ENCODE measurements around the gene IL4. TPM values are rescaled to one million over a fixed set of nuclear protein-coding genes. Genes with fewer than 3 reads are reported as not detected.
A peak's percentile ranks its signal among the peaks of the same experiment; 100 is the strongest.

Gene IL4
- total RNA-seq (not detected), total RNA-seq (0 to 68.2 (median 1.0) reads per million in 172 experiments)
- not detected for polyA plus RNA-seq (2013, experiment 1 of 2)
- 0.73 TPM for polyA plus RNA-seq (2013, experiment 2 of 2)

DNA sequence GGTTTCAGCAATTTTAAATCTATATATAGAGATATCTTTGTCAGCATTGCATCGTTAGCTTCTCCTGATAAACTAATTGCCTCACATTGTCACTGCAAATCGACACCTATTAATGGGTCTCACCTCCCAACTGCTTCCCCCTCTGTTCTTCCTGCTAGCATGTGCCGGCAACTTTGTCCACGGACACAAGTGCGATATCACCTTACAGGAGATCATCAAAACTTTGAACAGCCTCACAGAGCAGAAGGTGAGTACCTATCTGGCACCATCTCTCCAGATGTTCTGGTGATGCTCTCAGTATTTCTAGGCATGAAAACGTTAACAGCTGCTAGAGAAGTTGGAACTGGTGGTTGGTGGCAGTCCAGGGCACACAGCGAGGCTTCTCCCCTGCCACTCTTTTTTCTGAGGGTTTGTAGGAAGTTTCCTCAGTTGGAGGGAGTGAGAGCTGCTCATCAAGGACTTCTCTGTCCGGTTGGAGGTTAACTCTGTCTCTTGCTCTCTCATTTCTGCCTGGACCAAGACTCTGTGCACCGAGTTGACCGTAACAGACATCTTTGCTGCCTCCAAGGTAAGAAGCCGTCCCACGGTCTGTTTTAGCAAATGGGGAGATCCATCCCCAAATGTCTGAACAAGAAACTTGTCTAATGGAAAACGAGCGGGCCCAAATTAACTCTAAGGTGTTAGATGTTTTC lies at the start of gene IL4:
IL4 (plus strand) TSS at position 51 of the 692 bp plus-strand sequence; CDS start at position 113, 62 bp downstream.
- ATAC-seq (ENCODE audit: poor library complexity) (no peak), DNase-seq (no peak)
- Mint-ChIP-seq H3K27me3 (no peaks in the 10 kb centered on the region), H3K27ac (no peak within 1 kb of the TSS), H3K4me3 (no peak within 1 kb of the TSS), H3K9me3 (no peaks in the 10 kb centered on the region), H3K36me3 (ENCODE audit: low read depth) (no peaks in the 10 kb centered on the region), H3K4me1 (ENCODE audit: low read depth) (no peaks in the 10 kb centered on the region)
- Histone ChIP-seq H3K27me3 (ENCODE audit: control insufficient read depth in 1 of 2, insufficient read depth in 2 of 2, low read length in 2 of 2) (no peaks in the 10 kb centered on the region), H3K36me3 (ENCODE audit: insufficient read depth, low read length) (no peaks in the 10 kb centered on the region), H3K27ac (ENCODE audit: low read depth in 1 of 2, low read length in 2 of 2) (no peak within 1 kb of the TSS), H3K4me1 (ENCODE audit: insufficient read depth, low read length) (peaks cover 4% of the 10 kb centered on the region), H3K4me3 (ENCODE audit: low read length) (peak within 1 kb of the TSS; percentile 2), H3K9me3 (ENCODE audit: control insufficient read depth in 1 of 2, insufficient read depth in 1 of 2, low read length in 2 of 2) (peaks cover 0 to 3% of the 10 kb centered on the region in 2 experiments)
- TF ChIP-seq CTCF (IDR thresholded peaks at IDR 0.05): no peak
- POLR2A ChIA-PET: interaction anchor here (1.4 kb wide), 1 partner anchor 74 kb away, joined by 4 read pairs; the partner anchor contains the start of gene CCNI2
- CTCF ChIA-PET: no interaction called here
- intact Hi-C loops (cut with DNase I, micrococcal nuclease): no loop called here

GRCh38 chr5:132627470-132627869 lies 46.3 kb upstream of the IL4 start:
- Mint-ChIP-seq H3K36me3 (ENCODE audit: low read depth) (peaks cover 74% of the 10 kb centered on the region), H3K9me3 (no peaks in the 10 kb centered on the region), H3K27me3 (no peaks in the 10 kb centered on the region), H3K4me1 (ENCODE audit: low read depth) (peaks cover 5% of the 10 kb centered on the region), H3K4me3 (no peak overlapping the region), H3K27ac (no peak overlapping the region)
- H3K4me1 ChIP-seq (ENCODE audit: insufficient read depth, low read length): peaks cover 3% of the 10 kb centered on the region
- H3K9me3 ChIP-seq (ENCODE audit: control insufficient read depth in 1 of 2, insufficient read depth in 1 of 2, low read length in 2 of 2): no peaks in the 10 kb centered on the region
- H3K27ac ChIP-seq (ENCODE audit: low read depth in 1 of 2, low read length in 2 of 2): no peak overlapping the region
- POLR2A ChIA-PET: no interaction called here
- TF ChIP-seq CTCF (IDR thresholded peaks at IDR 0.05): no peak
- H3K4me3 ChIP-seq (ENCODE audit: low read length): no peak overlapping the region
- DNase-seq (no peak), ATAC-seq (ENCODE audit: poor library complexity) (no peak)
- H3K27me3 ChIP-seq (ENCODE audit: control insufficient read depth in 1 of 2, insufficient read depth in 2 of 2, low read length in 2 of 2): no peaks in the 10 kb centered on the region
- CTCF ChIA-PET: no interaction called here
- intact Hi-C loops (cut with DNase I, micrococcal nuclease): no loop called here
- peaks cover 13% of the 10 kb centered on the region for H3K36me3 ChIP-seq (ENCODE audit: insufficient read depth, low read length)

GRCh38 chr5:132628814-132629213 lies 45.0 kb upstream of the IL4 start:
- H3K9me3 Mint-ChIP-seq: no peaks in the 10 kb centered on the region

More at GRCh38 chr5:132628814-132629213, 45.0 kb upstream of the IL4 start:
- H3K27me3 Mint-ChIP-seq: no peaks in the 10 kb centered on the region
- Histone ChIP-seq H3K27ac (ENCODE audit: low read depth in 1 of 2, low read length in 2 of 2) (no peak overlapping the region), H3K4me1 (ENCODE audit: insufficient read depth, low read length) (peaks cover 3% of the 10 kb centered on the region), H3K27me3 (ENCODE audit: control insufficient read depth in 1 of 2, insufficient read depth in 2 of 2, low read length in 2 of 2) (no peaks in the 10 kb centered on the region), H3K36me3 (ENCODE audit: insufficient read depth, low read length) (peaks cover 7% of the 10 kb centered on the region), H3K9me3 (ENCODE audit: control insufficient read depth in 1 of 2, insufficient read depth in 1 of 2, low read length in 2 of 2) (no peaks in the 10 kb centered on the region), H3K4me3 (ENCODE audit: low read length) (no peak overlapping the region)
- no peak for ATAC-seq (ENCODE audit: poor library complexity)
- no peak for TF ChIP-seq CTCF (IDR thresholded peaks at IDR 0.05)
- ChIA-PET CTCF (no interaction called here), POLR2A (no interaction called here)
- peaks cover 5% of the 10 kb centered on the region for H3K4me1 Mint-ChIP-seq (ENCODE audit: low read depth)
- intact Hi-C loops (cut with DNase I, micrococcal nuclease): no loop called here
- H3K4me3 Mint-ChIP-seq: no peak overlapping the region
- DNase-seq: no peak
- peaks cover 65% of the 10 kb centered on the region for H3K36me3 Mint-ChIP-seq (ENCODE audit: low read depth)
- peak overlapping the region; percentile 49 for H3K27ac Mint-ChIP-seq
